HEK293 (cell line): Measurements from ENCODE around the gene LRP2BP.

Source experiments
- CTCF ChIA-PET: fragments of 350-600 bp; formaldehyde crosslinking; extraction: SDS; loops from one replicate; lab custom pipeline; 2021; ENCODE audit warnings: antibody characterized with exemption; lab: Yijun Ruan, JAX
- POLR2A ChIA-PET: fragments of 300-600 bp; formaldehyde crosslinking; extraction: SDS; loops from one replicate; lab custom pipeline; 2020; ENCODE audit warnings: antibody characterized with exemption, inconsistent platforms; lab: Yijun Ruan, JAX
- H3K27ac ChIP-seq: fragments of 200-500 bp; sonication (Bioruptor generic); 2 replicates; pipeline ENCODE4 v1.5.1; 2014; ENCODE audit warnings: low read depth, low read length, control low read depth, inconsistent platforms; ENCODE audit errors: extremely low read depth
- H3K36me3 ChIP-seq, 2 experiments: fragments of 200-500 bp in 1 of 2; sonication (Bioruptor generic) in 1 of 2; 1 replicate in 1 of 2; 2 replicates in 1 of 2; pipeline ENCODE4 v1.5.1; 2014 to 2017; ENCODE audit warnings: inconsistent platforms in 2 of 2, low read length in 2 of 2; ENCODE audit not compliant: control insufficient read depth in 2 of 2, insufficient read depth in 1 of 2
- H3K4me1 ChIP-seq: fragments of 200-500 bp; sonication (Bioruptor generic); 2 replicates; pipeline ENCODE4 v1.5.1; 2014; ENCODE audit warnings: mild to moderate bottlenecking, low read length, inconsistent platforms; ENCODE audit not compliant: control insufficient read depth, insufficient read depth
- H3K4me3 ChIP-seq: 2 replicates; pipeline ENCODE4 v1.5.1; 2011; ENCODE audit warnings: low read depth, mild to moderate bottlenecking, control low read depth, low read length, moderate library complexity
- H3K9me3 ChIP-seq: fragments of 200-500 bp; sonication (Bioruptor generic); 2 replicates; pipeline ENCODE4 v1.5.1; 2014; ENCODE audit warnings: low read depth, low read length, inconsistent platforms; ENCODE audit not compliant: control insufficient read depth, insufficient read depth
- HOXC10 ChIP-seq: sonication (generic); formaldehyde crosslinking; IDR thresholded peaks from 2 replicates; pipeline ENCODE4 v1.8.1; 2023; ENCODE audit warnings: mild to moderate bottlenecking, missing genetic modification reagents
- SETDB1 ChIP-seq: IDR thresholded peaks from one replicate; pipeline ENCODE4 v1.6.1; 2017; ENCODE audit warnings: mild to moderate bottlenecking, low read length, moderate library complexity, mixed read lengths; ENCODE audit not compliant: insufficient read length
- YY2 ChIP-seq: fragments of 450-650 bp; formaldehyde crosslinking; IDR thresholded peaks from 2 replicates; pipeline ENCODE4 v1.5.1; 2016; ENCODE audit warnings: missing biosample characterization, missing genetic modification characterization
- ZBTB20 ChIP-seq: fragments of 450-650 bp; formaldehyde crosslinking; IDR thresholded peaks from 2 replicates; pipeline ENCODE4 v1.5.1; 2016; ENCODE audit warnings: missing biosample characterization, missing genetic modification characterization
- ZBTB7A ChIP-seq: fragments of 450-650 bp; formaldehyde crosslinking; IDR thresholded peaks from 2 replicates; pipeline ENCODE4 v1.5.1; 2016; ENCODE audit warnings: low read depth, missing biosample characterization, missing genetic modification characterization
- ZNF138 ChIP-seq: fragments of 450-650 bp; formaldehyde crosslinking; IDR thresholded peaks from 2 replicates; pipeline ENCODE4 v1.5.1; 2016; ENCODE audit warnings: missing biosample characterization, missing genetic modification characterization, borderline replicate concordance
- ZNF324 ChIP-seq: fragments of 450-650 bp; formaldehyde crosslinking; IDR thresholded peaks from 2 replicates; pipeline ENCODE4 v1.5.1; 2016; ENCODE audit warnings: missing biosample characterization, missing genetic modification characterization
- ZNF341 ChIP-seq: fragments of 450-650 bp; formaldehyde crosslinking; IDR thresholded peaks from 2 replicates; pipeline ENCODE4; 2016; ENCODE audit warnings: low read depth, missing biosample characterization, missing genetic modification characterization
- ZNF426 ChIP-seq: fragments of 450-650 bp; formaldehyde crosslinking; IDR thresholded peaks from 2 replicates; pipeline ENCODE4 v1.5.1; 2017; ENCODE audit warnings: missing biosample characterization, missing genetic modification characterization, mild to moderate bottlenecking, inconsistent platforms, moderate library complexity
- ZNF624 ChIP-seq: fragments of 450-650 bp; formaldehyde crosslinking; IDR thresholded peaks from 2 replicates; pipeline ENCODE4 v1.5.1; 2017; ENCODE audit warnings: missing biosample characterization, missing genetic modification characterization
- ZNF670 ChIP-seq: fragments of 450-650 bp; formaldehyde crosslinking; IDR thresholded peaks from 2 replicates; pipeline ENCODE4 v1.5.1; 2016; ENCODE audit warnings: missing biosample characterization, missing genetic modification characterization, low read depth
- ZNF768 ChIP-seq: fragments of 450-650 bp; formaldehyde crosslinking; IDR thresholded peaks from 2 replicates; pipeline ENCODE4 v1.5.1; 2018; ENCODE audit warnings: missing biosample characterization, mild to moderate bottlenecking, missing genetic modification characterization
- TF ChIP-seq, protein P1 (sequence below): fragments of 450-650 bp; formaldehyde crosslinking; IDR thresholded peaks from 2 replicates; pipeline ENCODE4 v1.5.1; 2016; ENCODE audit warnings: missing biosample characterization, missing genetic modification characterization
- TF ChIP-seq, protein P2 (sequence below): fragments of 450-650 bp; formaldehyde crosslinking; optimal IDR thresholded peaks from 2 replicates; pipeline ENCODE3; 2016; ENCODE audit warnings: missing biosample characterization, mild to moderate bottlenecking, missing genetic modification characterization
- TF ChIP-seq, protein P3 (sequence below): fragments of 450-650 bp; formaldehyde crosslinking; IDR thresholded peaks from 2 replicates; pipeline ENCODE4 v1.5.1; 2016; ENCODE audit warnings: missing biosample characterization, missing genetic modification characterization, low read depth
- TF ChIP-seq, protein P4 (sequence below): fragments of 450-650 bp; IDR thresholded peaks from 2 replicates; pipeline ENCODE4 v1.5.1; 2018; ENCODE audit warnings: missing biosample characterization, mild to moderate bottlenecking, missing genetic modification characterization

LRP2BP gene

DNA sequence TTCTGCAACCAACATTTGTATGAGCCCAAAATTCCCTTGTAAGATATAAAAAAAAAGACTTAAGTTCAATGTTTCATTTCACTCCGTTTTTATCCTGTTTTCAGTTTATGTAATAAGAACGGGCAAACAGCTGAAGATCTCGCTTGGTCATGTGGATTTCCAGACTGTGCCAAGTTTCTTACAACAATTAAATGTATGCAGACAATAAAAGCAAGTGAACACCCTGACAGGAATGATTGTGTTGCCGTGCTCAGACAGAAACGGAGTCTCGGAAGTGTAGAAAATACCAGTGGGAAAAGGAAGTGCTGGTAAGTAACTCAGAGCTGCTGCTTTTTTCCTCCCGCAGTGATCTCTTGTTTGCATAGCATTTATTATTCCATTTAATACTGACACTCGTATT lies 3.7 kb upstream of the LRP2BP start:
- no peak overlapping the region for H3K4me3 ChIP-seq
- H3K27ac ChIP-seq: no peak overlapping the region
- H3K9me3 ChIP-seq: no peaks in the 10 kb centered on the region
- peaks cover 4% of the 10 kb centered on the region; the same call in 1 of the 2 replicates for H3K4me1 ChIP-seq
- peaks cover 0 to 39% of the 10 kb centered on the region in 2 experiments for H3K36me3 ChIP-seq
- ChIA-PET POLR2A (no interaction called here), CTCF (no interaction called here)
- TF ChIP-seq, protein P1, sequence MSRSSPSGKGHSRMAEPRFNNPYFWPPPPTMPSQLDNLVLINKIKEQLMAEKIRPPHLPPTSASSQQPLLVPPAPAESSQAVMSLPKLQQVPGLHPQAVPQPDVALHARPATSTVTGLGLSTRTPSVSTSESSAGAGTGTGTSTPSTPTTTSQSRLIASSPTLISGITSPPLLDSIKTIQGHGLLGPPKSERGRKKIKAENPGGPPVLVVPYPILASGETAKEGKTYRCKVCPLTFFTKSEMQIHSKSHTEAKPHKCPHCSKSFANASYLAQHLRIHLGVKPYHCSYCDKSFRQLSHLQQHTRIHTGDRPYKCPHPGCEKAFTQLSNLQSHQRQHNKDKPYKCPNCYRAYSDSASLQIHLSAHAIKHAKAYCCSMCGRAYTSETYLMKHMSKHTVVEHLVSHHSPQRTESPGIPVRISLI: no peak
- TF ChIP-seq ZNF324: no peak
- TF ChIP-seq HOXC10 (CRISPR knock-in tag): no peak

DNA sequence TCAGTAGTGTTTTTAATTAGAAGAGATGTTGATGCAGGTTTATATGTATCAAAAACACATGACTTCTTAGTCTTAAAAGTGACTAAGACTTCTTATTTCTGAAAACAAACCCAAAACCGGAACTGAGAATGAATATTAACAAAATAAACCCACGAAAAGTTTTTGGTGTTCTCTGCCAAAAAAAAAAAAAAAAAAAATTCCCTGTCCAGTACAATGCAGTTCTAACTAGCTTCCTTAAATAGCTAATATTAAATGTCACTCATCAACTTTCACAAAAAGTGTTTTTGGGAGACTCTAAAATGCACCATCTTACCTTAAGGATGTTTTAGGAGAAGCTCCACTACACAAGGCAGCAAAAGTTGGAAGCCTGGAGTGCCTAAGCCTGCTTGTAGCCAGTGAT lies 2.9 kb upstream of the LRP2BP start:
- CTCF ChIA-PET: interaction anchor here (0.7 kb wide), 1 partner anchor 739 kb away, joined by 4 read pairs; no protein-coding TSS in a partner anchor
- H3K4me1 ChIP-seq: peaks cover 4% of the 10 kb centered on the region; the same call in 1 of the 2 replicates
- no peaks in the 10 kb centered on the region for H3K9me3 ChIP-seq
- H3K4me3 ChIP-seq: no peak overlapping the region
- peaks cover 0 to 39% of the 10 kb centered on the region in 2 experiments for H3K36me3 ChIP-seq
- TF ChIP-seq ZNF138 (tag by site-specific recombination) (no peak), ZBTB7A (tag by site-specific recombination) (no peak), YY2 (tag by site-specific recombination) (no peak), ZNF624 (tag by site-specific recombination) (no peak), ZNF768 (tag by site-specific recombination) (no peak), ZNF426 (tag by site-specific recombination) (no peak), ZBTB20 (tag by site-specific recombination) (no peak), HOXC10 (CRISPR knock-in tag) (no peak), ZNF670 (no peak), ZNF341 (tag by site-specific recombination) (no peak), SETDB1 (no peak)
- TF ChIP-seq, protein P2, sequence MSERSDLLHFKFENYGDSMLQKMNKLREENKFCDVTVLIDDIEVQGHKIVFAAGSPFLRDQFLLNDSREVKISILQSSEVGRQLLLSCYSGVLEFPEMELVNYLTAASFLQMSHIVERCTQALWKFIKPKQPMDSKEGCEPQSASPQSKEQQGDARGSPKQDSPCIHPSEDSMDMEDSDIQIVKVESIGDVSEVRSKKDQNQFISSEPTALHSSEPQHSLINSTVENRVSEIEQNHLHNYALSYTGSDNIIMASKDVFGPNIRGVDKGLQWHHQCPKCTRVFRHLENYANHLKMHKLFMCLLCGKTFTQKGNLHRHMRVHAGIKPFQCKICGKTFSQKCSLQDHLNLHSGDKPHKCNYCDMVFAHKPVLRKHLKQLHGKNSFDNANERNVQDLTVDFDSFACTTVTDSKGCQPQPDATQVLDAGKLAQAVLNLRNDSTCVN (tag by site-specific recombination): no peak
- TF ChIP-seq, protein P3, sequence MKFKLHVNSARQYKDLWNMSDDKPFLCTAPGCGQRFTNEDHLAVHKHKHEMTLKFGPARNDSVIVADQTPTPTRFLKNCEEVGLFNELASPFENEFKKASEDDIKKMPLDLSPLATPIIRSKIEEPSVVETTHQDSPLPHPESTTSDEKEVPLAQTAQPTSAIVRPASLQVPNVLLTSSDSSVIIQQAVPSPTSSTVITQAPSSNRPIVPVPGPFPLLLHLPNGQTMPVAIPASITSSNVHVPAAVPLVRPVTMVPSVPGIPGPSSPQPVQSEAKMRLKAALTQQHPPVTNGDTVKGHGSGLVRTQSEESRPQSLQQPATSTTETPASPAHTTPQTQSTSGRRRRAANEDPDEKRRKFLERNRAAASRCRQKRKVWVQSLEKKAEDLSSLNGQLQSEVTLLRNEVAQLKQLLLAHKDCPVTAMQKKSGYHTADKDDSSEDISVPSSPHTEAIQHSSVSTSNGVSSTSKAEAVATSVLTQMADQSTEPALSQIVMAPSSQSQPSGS: no peak
- TF ChIP-seq, protein P4, sequence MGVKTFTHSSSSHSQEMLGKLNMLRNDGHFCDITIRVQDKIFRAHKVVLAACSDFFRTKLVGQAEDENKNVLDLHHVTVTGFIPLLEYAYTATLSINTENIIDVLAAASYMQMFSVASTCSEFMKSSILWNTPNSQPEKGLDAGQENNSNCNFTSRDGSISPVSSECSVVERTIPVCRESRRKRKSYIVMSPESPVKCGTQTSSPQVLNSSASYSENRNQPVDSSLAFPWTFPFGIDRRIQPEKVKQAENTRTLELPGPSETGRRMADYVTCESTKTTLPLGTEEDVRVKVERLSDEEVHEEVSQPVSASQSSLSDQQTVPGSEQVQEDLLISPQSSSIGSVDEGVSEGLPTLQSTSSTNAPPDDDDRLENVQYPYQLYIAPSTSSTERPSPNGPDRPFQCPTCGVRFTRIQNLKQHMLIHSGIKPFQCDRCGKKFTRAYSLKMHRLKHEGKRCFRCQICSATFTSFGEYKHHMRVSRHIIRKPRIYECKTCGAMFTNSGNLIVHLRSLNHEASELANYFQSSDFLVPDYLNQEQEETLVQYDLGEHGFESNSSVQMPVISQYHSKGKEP (tag by site-specific recombination): no peak
- POLR2A ChIA-PET: no interaction called here
- no peak overlapping the region for H3K27ac ChIP-seq
